Skeletal muscle tissue (tissue), 4 donors: ENCODE measurements around the gene CARTPT. TPM values are rescaled to one million over a fixed set of nuclear protein-coding genes. Genes with fewer than 3 reads are reported as not detected.

Source experiments
- H3K27ac ChIP-seq: one replicate; pipeline ENCODE4 v1.7.0; 2013; ENCODE audit warnings: mild to moderate bottlenecking, low read depth, low read length, inconsistent platforms
- H3K27me3 ChIP-seq, 3 donors: one replicate each; pipeline ENCODE4 v1.7.0; 2013; ENCODE audit warnings: low read length in 3 of 3; ENCODE audit not compliant: control insufficient read depth in 3 of 3, insufficient read depth in 3 of 3
- H3K36me3 ChIP-seq, 3 donors: one replicate each; pipeline ENCODE4 v1.7.0; 2013; ENCODE audit warnings: low read length in 3 of 3; ENCODE audit not compliant: control insufficient read depth in 3 of 3, insufficient read depth in 3 of 3
- H3K4me1 ChIP-seq, 3 donors: one replicate each; pipeline ENCODE4 v1.7.0; 2013; ENCODE audit warnings: low read length in 3 of 3, mild to moderate bottlenecking in 3 of 3; ENCODE audit not compliant: control insufficient read depth in 3 of 3, insufficient read depth in 3 of 3
- H3K4me3 ChIP-seq, 3 donors: one replicate each; pipeline ENCODE4 v1.7.0; 2013; ENCODE audit warnings: low read length in 3 of 3
- H3K9ac ChIP-seq, 3 donors: one replicate each; pipeline ENCODE4 v1.7.0; 2013; ENCODE audit warnings: low read length in 3 of 3, mild to moderate bottlenecking in 3 of 3, moderate library complexity in 2 of 3, low read depth in 1 of 3
- H3K9me3 ChIP-seq, 3 donors: one replicate each; pipeline ENCODE4 v1.7.0; 2013; ENCODE audit warnings: low read length in 3 of 3; ENCODE audit not compliant: control insufficient read depth in 3 of 3
- total RNA-seq: library from RNA; depleted of rRNA; stranded (reverse); fragments of >200 nt; gene quantifications from one replicate; pipeline ENCODE4 v1.2.3, GENCODE V29; 2014
- donor health status: Osteomylitis.

Gene CARTPT
- total RNA-seq, 1 donor from 2014 or later, result not detected

GRCh38 chr5:71732011-71732410, 12.9 kb downstream of the CARTPT start:
- Histone ChIP-seq H3K27ac (no peak overlapping the region), H3K36me3 (no peaks in the 10 kb centered on the region), H3K9me3 (no peaks in the 10 kb centered on the region), H3K9ac (no peak overlapping the region), H3K4me3 (no peak overlapping the region), H3K27me3 (no peaks in the 10 kb centered on the region), H3K4me1 (no peaks in the 10 kb centered on the region)

- Histone ChIP-seq H3K27me3 (no peaks in the 10 kb centered on the region), H3K36me3 (no peaks in the 10 kb centered on the region), H3K4me1 (no peaks in the 10 kb centered on the region), H3K27ac (no peak overlapping the region), H3K9ac (no peak overlapping the region), H3K9me3 (no peaks in the 10 kb centered on the region), H3K4me3 (no peak overlapping the region)
Observed at GRCh38 chr5:71734141-71734540, 15.1 kb downstream of the CARTPT start.

- Histone ChIP-seq H3K27me3 (no peaks in the 10 kb centered on the region), H3K4me1 (no peaks in the 10 kb centered on the region), H3K9me3 (no peaks in the 10 kb centered on the region), H3K27ac (no peak overlapping the region), H3K36me3 (no peaks in the 10 kb centered on the region), H3K9ac (no peak overlapping the region), H3K4me3 (no peak overlapping the region)
Observed at GRCh38 chr5:71737931-71738539, 19.0 kb downstream of the CARTPT start.

GRCh38 chr5:71738662-71739361, 19.7 kb downstream of the CARTPT start:
- H3K27me3 ChIP-seq, result no peaks in the 10 kb centered on the region
- H3K27ac ChIP-seq, result no peak overlapping the region
- H3K9ac ChIP-seq, result no peak overlapping the region
- H3K4me1 ChIP-seq, result no peaks in the 10 kb centered on the region
- no peaks in the 10 kb centered on the region for H3K36me3 ChIP-seq
- H3K4me3 ChIP-seq, result no peak overlapping the region
- no peaks in the 10 kb centered on the region for H3K9me3 ChIP-seq

DNA sequence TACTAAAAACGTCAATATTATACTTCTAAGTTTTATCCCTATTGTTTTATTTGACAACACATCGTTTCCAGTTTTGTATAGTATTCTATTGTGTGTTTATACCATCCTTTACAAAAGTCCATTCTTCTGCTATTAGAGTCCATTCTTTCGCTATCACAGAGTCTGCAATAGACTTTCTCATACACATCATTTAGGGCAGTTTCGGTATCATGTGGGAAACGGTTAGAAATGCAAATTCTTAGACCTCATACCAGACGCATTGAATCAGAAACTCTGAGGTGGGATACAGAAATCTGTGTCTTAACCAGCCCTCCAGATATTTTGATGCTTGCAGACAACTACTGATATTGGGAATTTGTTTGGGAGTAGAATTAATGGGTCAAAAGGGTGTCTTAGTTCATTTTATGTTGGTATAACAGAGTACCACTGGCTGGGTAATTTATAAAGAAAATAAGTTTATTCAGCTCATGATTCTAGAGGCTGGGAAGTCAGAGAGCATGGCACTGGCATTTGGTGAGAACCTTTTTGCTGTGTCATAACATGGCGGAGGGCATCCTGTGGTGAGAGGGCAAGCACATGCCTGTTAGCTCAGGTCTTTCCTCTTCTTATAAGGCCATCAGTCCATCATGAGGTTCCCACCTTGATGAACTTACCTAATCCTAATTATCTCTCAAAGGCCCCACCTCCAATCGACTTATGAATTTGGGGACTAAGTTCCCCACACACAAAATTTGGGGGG, 21.1 kb downstream of the CARTPT start:
- Histone ChIP-seq H3K9me3 (no peaks in the 10 kb centered on the region), H3K27me3 (no peaks in the 10 kb centered on the region), H3K4me3 (no peak overlapping the region), H3K9ac (no peak overlapping the region), H3K36me3 (no peaks in the 10 kb centered on the region), H3K27ac (no peak overlapping the region), H3K4me1 (no peaks in the 10 kb centered on the region)

DNA sequence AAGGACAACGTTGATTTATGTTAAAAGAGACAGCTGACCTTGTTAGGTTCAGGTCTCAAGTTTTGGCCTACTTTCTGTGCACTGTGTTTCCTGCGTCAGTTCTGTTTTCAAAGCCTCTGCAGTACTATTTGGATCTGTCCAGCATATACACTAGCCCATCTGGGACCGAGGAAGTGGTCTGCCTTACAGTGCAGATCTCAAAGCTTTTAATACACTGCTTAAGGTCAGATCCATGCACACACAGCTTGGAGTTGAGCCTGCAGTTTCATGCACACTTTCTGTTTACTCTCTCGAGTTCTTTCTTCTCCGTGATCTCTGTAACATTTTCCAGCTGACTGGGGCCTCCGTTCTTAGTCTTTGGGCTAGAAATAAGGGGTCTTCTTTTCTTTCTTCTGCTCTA, 24.1 kb downstream of the CARTPT start:
- Histone ChIP-seq H3K36me3 (no peaks in the 10 kb centered on the region), H3K27ac (no peak overlapping the region), H3K9ac (no peak overlapping the region), H3K9me3 (no peaks in the 10 kb centered on the region), H3K27me3 (no peaks in the 10 kb centered on the region), H3K4me3 (no peak overlapping the region), H3K4me1 (no peaks in the 10 kb centered on the region)

GRCh38 chr5:71744009-71744790, 25.1 kb downstream of the CARTPT start:
- Histone ChIP-seq H3K9me3 (no peaks in the 10 kb centered on the region), H3K9ac (no peak overlapping the region), H3K36me3 (no peaks in the 10 kb centered on the region), H3K4me1 (no peaks in the 10 kb centered on the region), H3K4me3 (no peak overlapping the region), H3K27me3 (no peaks in the 10 kb centered on the region), H3K27ac (no peak overlapping the region)

DNA sequence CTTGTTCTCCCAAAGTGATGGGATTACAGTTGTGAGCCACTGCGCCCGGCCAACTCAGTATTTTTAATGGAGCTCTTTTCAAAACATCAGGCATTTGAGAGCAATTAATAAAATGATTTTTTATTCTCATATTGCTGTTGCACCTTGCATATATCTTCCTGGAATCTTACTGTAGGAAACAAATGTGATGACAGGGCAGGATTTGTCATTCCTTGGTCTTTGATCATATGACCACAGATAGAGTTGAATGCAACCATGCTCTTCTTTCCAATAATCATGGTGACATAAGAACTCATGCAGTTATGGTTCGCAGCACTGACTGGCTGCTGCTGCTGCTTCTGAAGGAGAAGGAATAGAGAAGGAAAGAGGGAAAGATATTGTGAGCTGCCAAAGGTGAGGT, 28.1 kb downstream of the CARTPT start:
- Histone ChIP-seq H3K9me3 (no peaks in the 10 kb centered on the region), H3K4me1 (no peaks in the 10 kb centered on the region), H3K9ac (no peak overlapping the region), H3K27ac (no peak overlapping the region), H3K36me3 (no peaks in the 10 kb centered on the region), H3K4me3 (no peak overlapping the region), H3K27me3 (no peaks in the 10 kb centered on the region)

- Histone ChIP-seq H3K27ac (no peak overlapping the region), H3K4me3 (no peak overlapping the region), H3K4me1 (no peaks in the 10 kb centered on the region), H3K9ac (no peak overlapping the region), H3K27me3 (no peaks in the 10 kb centered on the region), H3K9me3 (no peaks in the 10 kb centered on the region), H3K36me3 (no peaks in the 10 kb centered on the region)
Observed at GRCh38 chr5:71748360-71748759, 29.3 kb downstream of the CARTPT start.
